IMR-90 (cell line): ENCODE data around the gene CRYGN. TPM values are rescaled to one million over a fixed set of nuclear protein-coding genes. Genes with fewer than 3 reads are reported as not detected.

Experiments used
- ATAC-seq: fragments of 200-7000 bp; cut with Tn5 transposase; 2 replicates; pipeline ENCODE4 v1.9.1; 2020; ENCODE audit warnings: low read depth, mild to moderate bottlenecking, moderate library complexity
- BruUV-seq: library from RNA; stranded (reverse); fragments of 400-500 nt; replicated peaks from 2 replicates; lab custom pipeline; 2021; lab: Mats Ljungman, UMichigan
- CTCF ChIA-PET: fragments of 300-600 bp; formaldehyde crosslinking; extraction: SDS; loops from one replicate; lab custom pipeline; 2021; ENCODE audit warnings: antibody characterized with exemption; lab: Yijun Ruan, JAX
- POLR2A ChIA-PET: fragments of 300-600 bp; sonication (Branson Sonifier 250); formaldehyde crosslinking; loops from one replicate; lab custom pipeline; 2022; ENCODE audit warnings: antibody characterized with exemption; ENCODE audit not compliant: unreplicated experiment; lab: Charles Lee
- DNase-seq: peaks from one replicate; pipeline ENCODE4 v3.0.0; 2013
- H2AFZ ChIP-seq: replicated peaks from 2 replicates; pipeline ENCODE3; 2013; ENCODE audit warnings: low read length, mild to moderate bottlenecking; ENCODE audit not compliant: poor library complexity
- H2AK5ac ChIP-seq: 2 replicates; pipeline ENCODE4 v1.6.1; 2013; ENCODE audit warnings: low read depth, low read length, inconsistent platforms
- H2AK9ac ChIP-seq: replicated peaks from 2 replicates; pipeline ENCODE3; 2013; ENCODE audit warnings: mild to moderate bottlenecking, low read depth, low read length, moderate library complexity; ENCODE audit not compliant: poor library complexity
- H2BK120ac ChIP-seq: 2 replicates; pipeline ENCODE4 v1.6.1; 2013; ENCODE audit warnings: low read depth, low read length, inconsistent platforms
- H2BK15ac ChIP-seq: 3 replicates; pipeline ENCODE4 v1.6.1; 2013; ENCODE audit warnings: low read depth, low read length, inconsistent platforms
- H2BK20ac ChIP-seq: 2 replicates; pipeline ENCODE4 v1.6.1; 2013; ENCODE audit warnings: low read depth, mild to moderate bottlenecking, inconsistent platforms, low read length, moderate library complexity
- H2BK5ac ChIP-seq: 2 replicates; pipeline ENCODE4 v1.6.1; 2013; ENCODE audit warnings: mild to moderate bottlenecking, low read depth, low read length, inconsistent platforms; ENCODE audit not compliant: poor library complexity, severe bottlenecking
- H3K14ac ChIP-seq: replicated peaks from 2 replicates; pipeline ENCODE4 v1.6.1; 2013; ENCODE audit warnings: low read depth, low read length, inconsistent platforms
- H3K18ac ChIP-seq: 2 replicates; pipeline ENCODE4 v1.6.1; 2013; ENCODE audit warnings: low read depth, low read length, control low read depth
- H3K23ac ChIP-seq: 2 replicates; pipeline ENCODE4 v1.6.1; 2013; ENCODE audit warnings: low read depth, low read length, inconsistent platforms
- H3K27ac ChIP-seq: 2 replicates; pipeline ENCODE4 v1.5.1; 2013; ENCODE audit warnings: mild to moderate bottlenecking, control low read depth, low read length; ENCODE audit not compliant: insufficient read depth
- H3K27me3 ChIP-seq: 2 replicates; pipeline ENCODE4 v1.6.1; 2013; ENCODE audit warnings: low read length; ENCODE audit not compliant: control insufficient read depth, insufficient read depth
- H3K36me3 ChIP-seq: 2 replicates; pipeline ENCODE4 v1.6.1; 2013; ENCODE audit warnings: low read length, mixed read lengths; ENCODE audit not compliant: control insufficient read depth, insufficient read depth
- H3K4ac ChIP-seq: 2 replicates; pipeline ENCODE4 v1.6.1; 2013; ENCODE audit warnings: low read depth, low read length, inconsistent platforms
- H3K4me1 ChIP-seq: 2 replicates; pipeline ENCODE4 v1.6.1; 2013; ENCODE audit warnings: low read length, mixed read lengths; ENCODE audit not compliant: control insufficient read depth, insufficient read depth
- H3K4me2 ChIP-seq: 2 replicates; pipeline ENCODE4 v1.6.1; 2013; ENCODE audit warnings: low read depth, mild to moderate bottlenecking, control low read depth, low read length, moderate library complexity
- H3K4me3 ChIP-seq: 2 replicates; pipeline ENCODE4 v1.5.1; 2013; ENCODE audit warnings: low read depth, mild to moderate bottlenecking, control low read depth, low read length, moderate library complexity; ENCODE audit not compliant: insufficient read depth
- H3K56ac ChIP-seq: 2 replicates; pipeline ENCODE4 v1.6.1; 2013; ENCODE audit warnings: low read length, inconsistent platforms; ENCODE audit not compliant: insufficient read depth; ENCODE audit errors: extremely low read depth
- H3K79me1 ChIP-seq, 2 experiments: 2 replicates each; pipeline ENCODE4 v1.6.1; 2013; ENCODE audit warnings: low read length in 2 of 2, inconsistent platforms in 1 of 2, low read depth in 1 of 2
- H3K9ac ChIP-seq: 2 replicates; pipeline ENCODE4 v1.6.1; 2013; ENCODE audit warnings: low read depth, low read length, control low read depth
- H3K9me1 ChIP-seq: 2 replicates; pipeline ENCODE4 v1.6.1; 2013; ENCODE audit warnings: low read length, inconsistent platforms; ENCODE audit not compliant: insufficient read depth
- H3K9me3 ChIP-seq: 2 replicates; pipeline ENCODE4 v1.6.1; 2013; ENCODE audit warnings: low read length; ENCODE audit not compliant: control insufficient read depth, insufficient read depth
- H4K20me1 ChIP-seq: 2 replicates; pipeline ENCODE4 v1.6.1; 2013; ENCODE audit warnings: low read length, inconsistent platforms; ENCODE audit not compliant: insufficient read depth
- H4K5ac ChIP-seq: 2 replicates; pipeline ENCODE4 v1.6.1; 2013; ENCODE audit warnings: mild to moderate bottlenecking, low read depth, low read length, control low read depth
- H4K8ac ChIP-seq, 2 experiments: 2 replicates each; pipeline ENCODE4 v1.6.1; 2013; ENCODE audit warnings: low read depth in 2 of 2, low read length in 2 of 2, control low read depth in 1 of 2, inconsistent platforms in 1 of 2
- H4K91ac ChIP-seq: 2 replicates; pipeline ENCODE4 v1.6.1; 2013; ENCODE audit warnings: low read depth, low read length, inconsistent platforms; ENCODE audit not compliant: insufficient read depth
- BHLHE40 ChIP-seq: fragments of 150-350 bp; IDR thresholded peaks from 2 replicates; pipeline ENCODE4 v1.6.1; 2016; ENCODE audit warnings: mild to moderate bottlenecking, low read depth, low read length
- CEBPB ChIP-seq: IDR thresholded peaks from 2 replicates; pipeline ENCODE4 v1.6.1; 2012; ENCODE audit warnings: low read depth, low read length, improper control_type of control experiment
- CHD1 ChIP-seq: IDR thresholded peaks from 2 replicates; pipeline ENCODE4 v1.6.1; 2012; ENCODE audit warnings: low read depth, low read length, improper control_type of control experiment
- FOS ChIP-seq: fragments of 150-350 bp; IDR thresholded peaks from 2 replicates; pipeline ENCODE4 v1.6.1; 2016; ENCODE audit warnings: low read depth, low read length
- MAFK ChIP-seq: IDR thresholded peaks from 2 replicates; pipeline ENCODE4 v1.6.1; 2012; ENCODE audit warnings: low read depth, low read length, improper control_type of control experiment
- MAZ ChIP-seq: IDR thresholded peaks from 2 replicates; pipeline ENCODE4 v1.6.1; 2012; ENCODE audit warnings: low read depth, mild to moderate bottlenecking, low read length, improper control_type of control experiment, moderate library complexity, borderline replicate concordance
- MXI1 ChIP-seq: IDR thresholded peaks from 2 replicates; pipeline ENCODE4 v1.6.1; 2012; ENCODE audit warnings: low read depth, mild to moderate bottlenecking, low read length, moderate library complexity, borderline replicate concordance
- NFE2L2 ChIP-seq: fragments of 150-350 bp; IDR thresholded peaks from 2 replicates; pipeline ENCODE4 v1.6.1; 2016; ENCODE audit warnings: low read depth, mild to moderate bottlenecking, low read length
- POLR2A ChIP-seq: IDR thresholded peaks from 2 replicates; pipeline ENCODE4 v1.6.1; 2012; ENCODE audit warnings: mild to moderate bottlenecking, low read depth, low read length
- RAD21 ChIP-seq: IDR thresholded peaks from 2 replicates; pipeline ENCODE4 v1.6.1; 2012; ENCODE audit warnings: low read length, improper control_type of control experiment
- RCOR1 ChIP-seq: IDR thresholded peaks from 2 replicates; pipeline ENCODE4 v1.6.1; 2012; ENCODE audit warnings: mild to moderate bottlenecking, low read length, improper control_type of control experiment; ENCODE audit not compliant: insufficient replicate concordance
- RFX5 ChIP-seq: IDR thresholded peaks from 2 replicates; pipeline ENCODE4 v1.8.0; 2012; ENCODE audit warnings: low read depth, mild to moderate bottlenecking, low read length, moderate library complexity
- SMC3 ChIP-seq: fragments of 150-350 bp; IDR thresholded peaks from 2 replicates; pipeline ENCODE4 v1.6.1; 2016; ENCODE audit warnings: low read depth, mild to moderate bottlenecking, antibody characterized with exemption, low read length, moderate library complexity
- USF2 ChIP-seq: fragments of 150-350 bp; IDR thresholded peaks from 2 replicates; pipeline ENCODE4 v1.6.1; 2017; ENCODE audit warnings: mild to moderate bottlenecking, antibody characterized with exemption, low read length, low read depth
- WGBS, 2 experiments: methylation state at CpG; one replicate each; pipeline versions ENCODE4 v1.1.5 to v1.1.7; 2013; ENCODE audit warnings: missing lambda C conversion rate in 2 of 2; ENCODE audit not compliant: insufficient read length in 1 of 2; ENCODE audit errors: extremely low coverage in 2 of 2; 5-methylcytosine and 5-hydroxymethylcytosine counted together
- dilution Hi-C: fragments of 300-500 bp; cut with HindIII; formaldehyde crosslinking; loops from one replicate; pipeline ENCODE4 v1.14.3; 2018; ENCODE audit warnings: low sequenced_read_pairs; ENCODE audit not compliant: unreplicated experiment
- in situ Hi-C: fragments of 300-500 bp; cut with MboI; formaldehyde crosslinking; loops from 3 replicates; pipeline ENCODE4 v1.14.3; 2019; ENCODE audit warnings: low sequenced_read_pairs, inconsistent platforms, mixed read lengths
- intact Hi-C: fragments of 100-400 bp; cut with micrococcal nuclease; formaldehyde crosslinking; loops from 2 replicates; pipeline ENCODE4 v1.10.0; 2022
- polyA plus RNA-seq, 3 experiments: library from polyadenylated mRNA; depleted of rRNA; stranded (reverse); fragments of >200 nt; gene quantifications; 2 replicates each; pipeline ENCODE4 v1.2.3, GENCODE V29; 2012; ENCODE audit warnings: low replicate concordance in 1 of 3
- total RNA-seq: library from RNA; depleted of rRNA; stranded (reverse); fragments of >200 nt; gene quantifications from 2 replicates; pipeline ENCODE4 v1.2.3, GENCODE V29; 2012
- TF ChIP-seq, protein P1 (sequence below): fragments of 150-350 bp; IDR thresholded peaks from 2 replicates; pipeline ENCODE4 v1.6.1; 2016; ENCODE audit warnings: low read depth, mild to moderate bottlenecking, low read length, moderate library complexity, borderline replicate concordance
- TF ChIP-seq, protein P2 (sequence below): conservative IDR thresholded peaks from 2 replicates; pipeline ENCODE4 v1.5.1; 2012; ENCODE audit warnings: mild to moderate bottlenecking, low read depth, low read length, improper control_type of control experiment

Gene CRYGN
- total and polyA plus RNA-seq, 2 of the 4 experiments (the other 2 are of a cell fraction): not detected

DNA sequence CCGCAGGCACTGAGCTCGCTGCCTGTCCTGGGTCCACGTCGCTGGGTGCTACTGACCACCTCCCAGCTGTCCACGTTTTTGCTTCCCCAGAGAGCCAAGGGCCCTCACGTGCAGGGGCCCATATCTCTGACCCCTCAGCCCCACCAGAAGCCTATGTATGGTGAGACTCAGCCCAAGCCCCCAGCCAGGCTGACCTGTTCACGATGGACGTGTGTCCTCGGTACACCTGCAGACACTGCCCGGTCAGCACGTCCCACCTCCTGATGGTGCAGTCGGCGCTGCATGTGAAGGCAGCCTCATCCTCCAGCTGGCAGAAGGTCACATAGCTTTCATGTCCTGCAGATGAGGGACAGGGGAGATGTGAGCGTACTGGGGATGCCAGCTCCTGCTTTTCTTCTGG, 40.0 kb downstream of the CRYGN start:
- H2BK5ac ChIP-seq: no peak overlapping the region
- no peak overlapping the region for H3K4ac ChIP-seq
- in situ Hi-C loops: no loop called here
- no peak overlapping the region for H3K56ac ChIP-seq
- H3K9me3 ChIP-seq: no peaks in the 10 kb centered on the region
- no peak overlapping the region for H3K14ac ChIP-seq
- H4K8ac ChIP-seq: no peak overlapping the region
- no TSS peak for BruUV-seq
- 89% methylated on average over 9 of the region's 14 CpGs; no CpG with 5 or more reads in 1 of the 2 experiments for WGBS, 2 experiments
- no peak overlapping the region for H2AK9ac ChIP-seq
- H3K4me3 ChIP-seq: no peak overlapping the region
- no peaks in the 10 kb centered on the region for H3K9me1 ChIP-seq
- H4K91ac ChIP-seq: no peak overlapping the region
- ChIA-PET CTCF (no interaction called here), POLR2A (no interaction called here)
- peaks cover 11% of the 10 kb centered on the region for H3K27me3 ChIP-seq
- H4K5ac ChIP-seq: no peak overlapping the region
- no peak for DNase-seq
- H3K36me3 ChIP-seq: no peaks in the 10 kb centered on the region
- no peak overlapping the region for H3K9ac ChIP-seq
- dilution Hi-C loops: no loop called here
- no peak for ATAC-seq
- H4K20me1 ChIP-seq: no peaks in the 10 kb centered on the region
- H3K27ac ChIP-seq: no peak overlapping the region
- H3K23ac ChIP-seq: no peak overlapping the region
- H2BK120ac ChIP-seq: no peak overlapping the region
- intact Hi-C loops: no loop called here
- H3K79me1 ChIP-seq: no peaks in the 10 kb centered on the region
- no peak for TF ChIP-seq NFE2L2
- no peak for TF ChIP-seq FOS
- TF ChIP-seq MAFK: no peak
- TF ChIP-seq, protein P1, sequence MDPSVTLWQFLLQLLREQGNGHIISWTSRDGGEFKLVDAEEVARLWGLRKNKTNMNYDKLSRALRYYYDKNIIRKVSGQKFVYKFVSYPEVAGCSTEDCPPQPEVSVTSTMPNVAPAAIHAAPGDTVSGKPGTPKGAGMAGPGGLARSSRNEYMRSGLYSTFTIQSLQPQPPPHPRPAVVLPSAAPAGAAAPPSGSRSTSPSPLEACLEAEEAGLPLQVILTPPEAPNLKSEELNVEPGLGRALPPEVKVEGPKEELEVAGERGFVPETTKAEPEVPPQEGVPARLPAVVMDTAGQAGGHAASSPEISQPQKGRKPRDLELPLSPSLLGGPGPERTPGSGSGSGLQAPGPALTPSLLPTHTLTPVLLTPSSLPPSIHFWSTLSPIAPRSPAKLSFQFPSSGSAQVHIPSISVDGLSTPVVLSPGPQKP: no peak
- no peak for TF ChIP-seq CEBPB
- no peak for TF ChIP-seq MXI1
- TF ChIP-seq, protein P2, sequence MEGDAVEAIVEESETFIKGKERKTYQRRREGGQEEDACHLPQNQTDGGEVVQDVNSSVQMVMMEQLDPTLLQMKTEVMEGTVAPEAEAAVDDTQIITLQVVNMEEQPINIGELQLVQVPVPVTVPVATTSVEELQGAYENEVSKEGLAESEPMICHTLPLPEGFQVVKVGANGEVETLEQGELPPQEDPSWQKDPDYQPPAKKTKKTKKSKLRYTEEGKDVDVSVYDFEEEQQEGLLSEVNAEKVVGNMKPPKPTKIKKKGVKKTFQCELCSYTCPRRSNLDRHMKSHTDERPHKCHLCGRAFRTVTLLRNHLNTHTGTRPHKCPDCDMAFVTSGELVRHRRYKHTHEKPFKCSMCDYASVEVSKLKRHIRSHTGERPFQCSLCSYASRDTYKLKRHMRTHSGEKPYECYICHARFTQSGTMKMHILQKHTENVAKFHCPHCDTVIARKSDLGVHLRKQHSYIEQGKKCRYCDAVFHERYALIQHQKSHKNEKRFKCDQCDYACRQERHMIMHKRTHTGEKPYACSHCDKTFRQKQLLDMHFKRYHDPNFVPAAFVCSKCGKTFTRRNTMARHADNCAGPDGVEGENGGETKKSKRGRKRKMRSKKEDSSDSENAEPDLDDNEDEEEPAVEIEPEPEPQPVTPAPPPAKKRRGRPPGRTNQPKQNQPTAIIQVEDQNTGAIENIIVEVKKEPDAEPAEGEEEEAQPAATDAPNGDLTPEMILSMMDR: no peak
- TF ChIP-seq RAD21: no peak
- no peak for TF ChIP-seq POLR2A
- no peak for TF ChIP-seq RFX5
- no peak for TF ChIP-seq USF2
- no peak for TF ChIP-seq RCOR1
- no peak for TF ChIP-seq BHLHE40
- no peak for TF ChIP-seq SMC3
- no peak for TF ChIP-seq CHD1
- no peak for TF ChIP-seq MAZ
- no peak overlapping the region for H3K4me2 ChIP-seq
- H3K18ac ChIP-seq: no peak overlapping the region
- H2BK20ac ChIP-seq: no peak overlapping the region
- H3K4me1 ChIP-seq: peaks cover 5% of the 10 kb centered on the region; the same call in 1 of the 2 replicates
- no peak overlapping the region for H2AFZ ChIP-seq
- no peak overlapping the region for H2AK5ac ChIP-seq
- no peak overlapping the region for H2BK15ac ChIP-seq
